GM19467 (cell line): ENCODE data around the gene OPCML.

Source experiments
- ATAC-seq: cut with Tn5 transposase; IDR thresholded peaks from one replicate; pipeline ENCODE4 v1.9.1; 2021; ENCODE audit warnings: mild to moderate bottlenecking, moderate library complexity; ENCODE audit not compliant: unreplicated experiment

The OPCML gene

GRCh38 chr11:132911186-132911585 lies 621.1 kb downstream of the OPCML start:
- ATAC-seq = no peak

- no peak for ATAC-seq
These were observed 622.1 kb downstream of the OPCML start for GRCh38 chr11:132910011-132910760.

- ATAC-seq = no peak
These were observed 623.2 kb downstream of the OPCML start for GRCh38 chr11:132909021-132909606.

- ATAC-seq = no peak
These were observed 623.9 kb downstream of the OPCML start for GRCh38 chr11:132908414-132908810.

- no peak for ATAC-seq
These were observed 624.5 kb downstream of the OPCML start for GRCh38 chr11:132907651-132908413.

GRCh38 chr11:132904607-132905006 lies 627.7 kb downstream of the OPCML start:
- ATAC-seq = no peak

GRCh38 chr11:132904091-132904490 lies 628.2 kb downstream of the OPCML start:
- no peak for ATAC-seq

GRCh38 chr11:132901638-132902471 lies 630.4 kb downstream of the OPCML start:
- no peak for ATAC-seq

- no peak for ATAC-seq
These were observed 633.6 kb downstream of the OPCML start for GRCh38 chr11:132898676-132899075.

GRCh38 chr11:132898021-132898420 lies 634.3 kb downstream of the OPCML start:
- ATAC-seq = no peak

- no peak for ATAC-seq
These were observed 637.0 kb downstream of the OPCML start for GRCh38 chr11:132895340-132895739.

GRCh38 chr11:132894606-132895005 lies 637.7 kb downstream of the OPCML start:
- ATAC-seq = no peak

- no peak for ATAC-seq
These were observed 639.4 kb downstream of the OPCML start for GRCh38 chr11:132892876-132893275.

- no peak for ATAC-seq
These were observed 644.1 kb downstream of the OPCML start for GRCh38 chr11:132888226-132888625.

- ATAC-seq = no peak
These were observed 646.0 kb downstream of the OPCML start for GRCh38 chr11:132886335-132886734.

GRCh38 chr11:132883241-132883640 lies 649.1 kb downstream of the OPCML start:
- no peak for ATAC-seq

GRCh38 chr11:132881622-132882021 lies 650.7 kb downstream of the OPCML start:
- no peak for ATAC-seq

- no peak for ATAC-seq
These were observed 654.2 kb downstream of the OPCML start for GRCh38 chr11:132878111-132878510.

- no peak for ATAC-seq
These were observed 655.6 kb downstream of the OPCML start for GRCh38 chr11:132876705-132877104.

- ATAC-seq = no peak
These were observed 656.1 kb downstream of the OPCML start for GRCh38 chr11:132876239-132876638.

- no peak for ATAC-seq
These were observed 657.7 kb downstream of the OPCML start for GRCh38 chr11:132874638-132875037.
